Suprapubic skin (tissue), 4 donors: Measurements from ENCODE around the gene RRP1.

Experiments
- CTCF ChIP-seq, 2 donors: fragments of 200-600 bp in 1 of 2; fragments of 450-650 bp in 1 of 2; sonication (generic) in 1 of 2; IDR thresholded peaks; one replicate each; pipeline ENCODE4 v1.5.1; 2016 to 2019; ENCODE audit warnings: antibody characterized with exemption in 2 of 2, mild to moderate bottlenecking in 1 of 2, moderate library complexity in 1 of 2
- EP300 ChIP-seq: sonication (generic); formaldehyde crosslinking; IDR thresholded peaks from one replicate; pipeline ENCODE4 v1.6.1; 2017; ENCODE audit warnings: antibody characterized with exemption
- POLR2AphosphoS5 ChIP-seq, 3 donors: sonication (generic); formaldehyde crosslinking; IDR thresholded peaks; one replicate each; pipeline ENCODE4 v1.6.1; 2017; ENCODE audit warnings: antibody characterized with exemption in 3 of 3

DNA sequence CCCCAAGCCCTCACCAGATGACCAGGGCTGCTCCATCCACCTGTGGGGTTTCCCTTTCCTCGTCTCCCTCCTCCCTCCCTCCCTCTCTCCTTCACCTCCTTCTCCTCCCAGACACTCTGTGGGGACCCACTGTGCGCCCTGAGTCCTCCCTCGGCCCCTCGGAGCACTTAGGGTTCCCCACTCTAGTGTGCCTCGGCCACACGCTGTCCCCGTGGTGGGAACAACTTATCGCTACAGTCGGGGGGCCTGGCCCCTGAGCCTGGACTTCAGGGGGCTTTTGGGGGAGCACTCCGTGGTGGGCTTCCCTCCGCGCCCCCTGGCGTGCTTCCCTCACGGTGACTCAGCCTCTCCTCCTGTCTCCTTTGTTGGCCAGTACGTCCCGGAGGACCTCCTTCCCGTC, 40.8 kb upstream of the RRP1 start:
- TF ChIP-seq CTCF (IDR thresholded peaks at IDR 0.05) (no peak), EP300 (no peak), POLR2AphosphoS5 (IDR thresholded peaks at IDR 0.05) (no peak)
